RWPE2 (cell line): Measurements from ENCODE around the gene EEF1AKMT3.

Source experiments
- ATAC-seq: fragments of 200-7000 bp; cut with Tn5 transposase; 3 replicates; pipeline ENCODE4 v1.9.1; 2021; ENCODE audit warnings: low read depth
- DNase-seq: peaks from one replicate; pipeline ENCODE4 v3.0.0-alpha.2; 2020; ENCODE audit warnings: low spot score
- H3K27ac ChIP-seq: fragments of 450-650 bp; 2 replicates; pipeline ENCODE4 v1.5.1; 2017; ENCODE audit warnings: mild to moderate bottlenecking; ENCODE audit not compliant: poor library complexity, severe bottlenecking
- H3K27me3 ChIP-seq: fragments of 250-450 bp; sonication (Bioruptor Pico); 2 replicates; pipeline ENCODE4 v1.5.1; 2021; ENCODE audit warnings: mild to moderate bottlenecking, moderate library complexity; ENCODE audit not compliant: insufficient read depth, poor library complexity, severe bottlenecking
- H3K36me3 ChIP-seq: fragments of 250-450 bp; sonication (Bioruptor Pico); 2 replicates; pipeline ENCODE4 v1.5.1; 2020; ENCODE audit warnings: low read depth, mild to moderate bottlenecking, moderate library complexity
- H3K4me1 ChIP-seq: fragments of 250-450 bp; sonication (Bioruptor Pico); 2 replicates; pipeline ENCODE4 v1.5.1; 2021; ENCODE audit warnings: mild to moderate bottlenecking, moderate library complexity; ENCODE audit not compliant: insufficient read depth, poor library complexity, severe bottlenecking
- H3K4me3 ChIP-seq: fragments of 250-450 bp; sonication (Bioruptor Pico); 2 replicates; pipeline ENCODE4 v1.5.1; 2021; ENCODE audit warnings: mild to moderate bottlenecking, moderate library complexity; ENCODE audit not compliant: severe bottlenecking
- H3K9me3 ChIP-seq: fragments of 250-450 bp; sonication (Bioruptor Pico); 2 replicates; pipeline ENCODE4 v1.5.1; 2021; ENCODE audit warnings: mild to moderate bottlenecking, moderate library complexity; ENCODE audit not compliant: severe bottlenecking
- CTCF ChIP-seq: fragments of 450-650 bp; IDR thresholded peaks from one replicate; pipeline ENCODE4 v1.5.1; 2017; ENCODE audit warnings: mild to moderate bottlenecking, moderate library complexity; ENCODE audit not compliant: poor library complexity, severe bottlenecking

The EEF1AKMT3 gene

GRCh38 chr12:57821474-57822214 is 49.2 kb downstream of the EEF1AKMT3 start:
- ATAC-seq (no peak), DNase-seq (no peak)
- Histone ChIP-seq H3K4me1 (no peaks in the 10 kb centered on the region), H3K27ac (no peak overlapping the region), H3K9me3 (no peaks in the 10 kb centered on the region), H3K36me3 (peaks cover 41% of the 10 kb centered on the region), H3K4me3 (no peak overlapping the region), H3K27me3 (no peaks in the 10 kb centered on the region)
- no peak for TF ChIP-seq CTCF

- no peak overlapping the region for H3K4me3 ChIP-seq
- DNase-seq = no peak
- no peak overlapping the region for H3K27ac ChIP-seq
- no peaks in the 10 kb centered on the region for H3K4me1 ChIP-seq
- TF ChIP-seq CTCF = no peak
- no peaks in the 10 kb centered on the region for H3K9me3 ChIP-seq
- peaks cover 50% of the 10 kb centered on the region for H3K36me3 ChIP-seq
- no peaks in the 10 kb centered on the region for H3K27me3 ChIP-seq
- no peak for ATAC-seq
Measured at GRCh38 chr12:57822392-57823130, 50.1 kb downstream of the EEF1AKMT3 start.

- H3K4me3 ChIP-seq = no peak overlapping the region
- H3K4me1 ChIP-seq = no peaks in the 10 kb centered on the region
- no peak overlapping the region for H3K27ac ChIP-seq
- TF ChIP-seq CTCF = no peak
- no peaks in the 10 kb centered on the region for H3K27me3 ChIP-seq
- no peaks in the 10 kb centered on the region for H3K9me3 ChIP-seq
- ATAC-seq = no peak
- DNase-seq = no peak
- peaks cover 57% of the 10 kb centered on the region for H3K36me3 ChIP-seq
Measured at GRCh38 chr12:57823131-57823907, 50.9 kb downstream of the EEF1AKMT3 start.

- Histone ChIP-seq H3K36me3 (peaks cover 65% of the 10 kb centered on the region), H3K4me1 (no peaks in the 10 kb centered on the region), H3K4me3 (no peak overlapping the region), H3K27ac (no peak overlapping the region), H3K9me3 (no peaks in the 10 kb centered on the region), H3K27me3 (no peaks in the 10 kb centered on the region)
- ATAC-seq = no peak
- DNase-seq = no peak
- no peak for TF ChIP-seq CTCF
Measured at GRCh38 chr12:57823908-57824640, 51.7 kb downstream of the EEF1AKMT3 start.
